Measurements from ENCODE around the gene FAM89B. TPM values are rescaled to one million over a fixed set of nuclear protein-coding genes. Genes with fewer than 3 reads are reported as not detected.

Gene FAM89B
- total and polyA plus RNA-seq, 8 donors: 22.7 to 49.1 (median 32.7) TPM

- no peaks in the 10 kb centered on the region for H3K27me3 ChIP-seq
- H3K4me1 ChIP-seq: peaks cover 5 to 11% (median 7%) of the 10 kb centered on the region in 3 donors
- TF ChIP-seq CTCF (IDR thresholded peaks at IDR 0.05): peak in 2 of 4 donors; percentile 22 to 36
- DNase-seq (peak; percentile 83 to 95 (median 87)), ATAC-seq (peak; percentile 58 to 78 (median 70)), FAIRE-seq (no peak)
- H3K36me3 ChIP-seq: peaks cover 0 to 9% (median 0%) of the 10 kb centered on the region in 3 donors
- WGBS, 2 donors: 7 to 8% methylated on average over 49 to 60 of the region's 60 CpGs
- H3K4me3 ChIP-seq: peak overlapping the region; percentile 39 to 66 (median 47)
- H3K27ac ChIP-seq: peak overlapping the region; percentile 77 to 87 (median 80)
- no peaks in the 10 kb centered on the region for H3K9me3 ChIP-seq
- intact Hi-C loops (cut with DNase I): loop anchor here in 2 of 3 donors (10.0 kb wide), 2 partner anchors 45 to 325 kb away; no protein-coding TSS in a partner anchor
These were observed 32.5 kb upstream of the FAM89B start for GRCh38 chr11:65539744-65540289.

GRCh38 chr11:65540290-65541092 lies 31.8 kb upstream of the FAM89B start:
- DNase-seq (peak; percentile 88 to 97 (median 94)), ATAC-seq (peak; percentile 86 to 95 (median 92)), FAIRE-seq (no peak)
- H3K9me3 ChIP-seq: no peaks in the 10 kb centered on the region
- peak overlapping the region; percentile 39 to 66 (median 47) for H3K4me3 ChIP-seq
- 0 to 1% methylated on average over 62 to 78 of the region's 78 CpGs for WGBS, 2 donors
- H3K36me3 ChIP-seq: peaks cover 0 to 9% (median 0%) of the 10 kb centered on the region in 3 donors
- intact Hi-C loops (cut with DNase I): no loop called here
- TF ChIP-seq CTCF (IDR thresholded peaks at IDR 0.05): peak; percentile 69 to 79 (median 76)
- peaks cover 5 to 11% (median 7%) of the 10 kb centered on the region in 3 donors for H3K4me1 ChIP-seq
- H3K27ac ChIP-seq: peak overlapping the region; percentile 77 to 87 (median 80)
- H3K27me3 ChIP-seq: no peaks in the 10 kb centered on the region

DNA sequence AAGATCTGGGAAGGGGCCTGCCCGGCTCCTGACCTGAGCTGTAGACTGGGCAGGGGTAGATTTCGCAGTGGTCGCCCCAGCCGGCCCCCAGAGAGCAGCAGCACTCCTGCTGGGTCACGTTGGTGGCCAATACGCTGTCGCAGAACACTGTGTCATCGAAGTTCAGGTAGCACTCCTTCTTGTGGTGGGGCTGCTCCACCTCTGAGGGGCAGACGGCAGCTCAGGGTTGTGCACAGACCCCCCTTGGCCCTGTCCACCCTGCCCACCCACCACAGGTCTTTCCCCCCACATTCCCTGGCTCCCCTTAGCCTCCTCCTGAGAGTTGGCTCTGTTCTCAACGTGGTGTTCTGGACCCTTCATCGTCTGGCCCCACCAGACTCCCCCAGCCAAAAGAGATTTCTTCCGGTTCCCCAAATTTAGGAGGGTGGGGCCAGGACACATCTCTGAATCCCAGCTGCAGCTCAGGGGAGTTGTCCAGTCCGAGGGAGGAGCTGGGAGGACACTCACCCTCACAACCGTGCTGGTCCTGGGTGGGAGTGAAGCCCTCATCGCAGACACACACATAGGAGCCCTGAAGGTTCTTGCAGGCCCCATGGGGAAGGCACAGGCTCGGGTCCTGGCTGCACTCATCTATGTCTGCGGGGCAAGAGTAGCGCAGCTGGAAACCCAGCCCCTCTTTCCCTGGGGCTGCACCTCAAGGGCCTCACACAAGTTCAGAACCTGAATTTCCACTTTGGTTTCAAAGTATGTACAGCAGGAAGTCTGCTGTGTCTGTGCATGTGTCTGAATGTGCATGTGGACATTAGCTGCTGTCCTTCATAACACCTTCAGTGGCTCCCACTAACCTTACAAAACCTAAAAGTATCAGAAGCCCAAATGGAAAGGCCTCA lies 31.0 kb upstream of the FAM89B start:
- Histone ChIP-seq H3K9me3 (no peaks in the 10 kb centered on the region), H3K4me3 (peak overlapping the region in 2 of 4 donors; percentile 43 to 66), H3K27me3 (no peaks in the 10 kb centered on the region), H3K27ac (peak overlapping the region; percentile 77 to 87 (median 80)), H3K4me1 (peaks cover 5 to 13% (median 7%) of the 10 kb centered on the region in 3 donors), H3K36me3 (peaks cover 0 to 9% (median 0%) of the 10 kb centered on the region in 3 donors)
- intact Hi-C loops (cut with DNase I): no loop called here
- TF ChIP-seq CTCF (IDR thresholded peaks at IDR 0.05): no peak
- no peak for FAIRE-seq
- ATAC-seq: no peak
- peak in 3 of 6 donors; percentile 23 to 67 (median 53) for DNase-seq
- WGBS, 2 donors: 41 to 42% methylated on average over 18 of the region's 18 CpGs

- ATAC-seq (no peak), DNase-seq (no peak), FAIRE-seq (no peak)
- Histone ChIP-seq H3K27me3 (no peaks in the 10 kb centered on the region), H3K36me3 (peaks cover 0 to 9% (median 0%) of the 10 kb centered on the region in 3 donors), H3K9me3 (no peaks in the 10 kb centered on the region), H3K4me3 (no peak overlapping the region), H3K27ac (no peak overlapping the region), H3K4me1 (peaks cover 5 to 13% (median 7%) of the 10 kb centered on the region in 3 donors)
- intact Hi-C loops (cut with DNase I): no loop called here
- no peak for TF ChIP-seq CTCF (IDR thresholded peaks at IDR 0.05)
- 88 to 92% methylated on average over 3 of the region's 3 CpGs for WGBS, 2 donors
These were observed 29.5 kb upstream of the FAM89B start for GRCh38 chr11:65542738-65543390.

Data from pancreas (tissue), 10 donors.